NCI-H2029 (cell line): Measurements from ENCODE around the gene OR52E8.

ENCODE experiments used
- DNase-seq: peaks from one replicate; lab custom pipeline; 2025; lab: John Stamatoyannopoulos, UW

OR52E8 gene

DNA sequence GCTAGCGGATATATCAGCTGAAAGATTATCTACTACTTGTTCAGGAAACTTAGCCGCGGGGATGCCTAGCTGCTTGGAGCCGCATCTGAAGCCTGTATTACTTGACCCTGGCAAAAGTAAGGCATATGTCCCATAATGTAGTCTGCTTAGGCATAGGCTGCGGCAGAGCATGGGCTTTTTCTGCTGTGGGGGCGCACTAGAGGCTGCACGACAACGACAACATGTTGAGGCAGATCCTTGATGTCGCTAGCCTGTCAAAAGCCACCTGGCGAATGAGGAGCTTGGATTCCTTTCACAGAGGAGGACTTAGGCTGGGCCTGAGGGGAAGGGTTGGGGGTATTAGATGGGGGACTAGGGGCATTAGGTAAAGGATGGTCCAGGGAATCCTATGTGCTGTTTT is 49.9 kb downstream of the OR52E8 start:
- DNase-seq, result no peak
